Upper lobe of right lung (tissue), 1 donor: ENCODE data around the gene CCDC186. TPM values are rescaled to one million over a fixed set of nuclear protein-coding genes. Genes with fewer than 3 reads are reported as not detected.
A peak's percentile ranks its signal among the peaks of the same experiment; 100 is the strongest.

Experiments
- ATAC-seq: fragments of 200-7000 bp; cut with Tn5 transposase; one replicate; pipeline ENCODE4 v1.9.1; 2020; ENCODE audit warnings: mild to moderate bottlenecking, moderate library complexity
- DNase-seq: peaks from one replicate; pipeline ENCODE4 v3.0.0-alpha.2; 2020
- H3K27ac ChIP-seq: fragments of 200-600 bp; one replicate; pipeline ENCODE4 v1.8.0; 2022
- H3K27me3 ChIP-seq: fragments of 200-600 bp; one replicate; pipeline ENCODE4 v1.8.0; 2022; ENCODE audit warnings: mild to moderate bottlenecking
- H3K36me3 ChIP-seq: fragments of 200-600 bp; one replicate; pipeline ENCODE4 v1.8.0; 2022
- H3K4me1 ChIP-seq: fragments of 200-600 bp; one replicate; pipeline ENCODE4 v1.8.0; 2022
- H3K4me3 ChIP-seq: fragments of 200-600 bp; one replicate; pipeline ENCODE4 v1.8.0; 2022; ENCODE audit warnings: mild to moderate bottlenecking
- H3K9me3 ChIP-seq: fragments of 200-600 bp; one replicate; pipeline ENCODE4 v1.8.0; 2022
- CTCF ChIP-seq: fragments of 200-600 bp; IDR thresholded peaks from one replicate; pipeline ENCODE4 v1.8.0; 2022; ENCODE audit warnings: antibody characterized with exemption
- intact Hi-C: fragments of 100-400 bp; cut with DNase I; formaldehyde crosslinking; loops from one replicate; pipeline ENCODE4 v1.11.0; 2022
- total RNA-seq: library from RNA; stranded (reverse); fragmentation: NEBNext Ultra II Directional; extraction: Animal tissue kit (Norgen Biotek cat#: 25700); gene quantifications from one replicate; pipeline ENCODE4 v1.2.1, GENCODE V29; 2021
- donor health status: DM: no; HTN: yes; CAD: no; lungs with severe emphysema.

The CCDC186 gene
- total RNA-seq, 1 donor from 2014 or later = 33.3 TPM

- no peaks in the 10 kb centered on the region for H3K9me3 ChIP-seq
- H3K4me1 ChIP-seq = no peaks in the 10 kb centered on the region
- H3K27ac ChIP-seq = no peak overlapping the region
- H3K27me3 ChIP-seq = no peaks in the 10 kb centered on the region
- DNase-seq (no peak), ATAC-seq (no peak)
- no peaks in the 10 kb centered on the region for H3K36me3 ChIP-seq
- intact Hi-C loops = no loop called here
- no peak for TF ChIP-seq CTCF
- no peak overlapping the region for H3K4me3 ChIP-seq
Observed at GRCh38 chr10:114195079-114195478, 21.1 kb upstream of the CCDC186 start.

- Histone ChIP-seq H3K27me3 (no peaks in the 10 kb centered on the region), H3K9me3 (no peaks in the 10 kb centered on the region), H3K36me3 (no peaks in the 10 kb centered on the region), H3K27ac (no peak overlapping the region), H3K4me3 (no peak overlapping the region), H3K4me1 (no peaks in the 10 kb centered on the region)
- no peak for TF ChIP-seq CTCF
- intact Hi-C loops = no loop called here
- peak; percentile 34 for ATAC-seq
- no peak for DNase-seq
Observed at GRCh38 chr10:114189700-114190099, 15.7 kb upstream of the CCDC186 start.

GRCh38 chr10:114188900-114189299 is 14.9 kb upstream of the CCDC186 start:
- no peak for TF ChIP-seq CTCF
- H3K4me1 ChIP-seq = no peaks in the 10 kb centered on the region
- H3K27ac ChIP-seq = no peak overlapping the region
- DNase-seq = no peak
- intact Hi-C loops = no loop called here
- H3K9me3 ChIP-seq = no peaks in the 10 kb centered on the region
- H3K36me3 ChIP-seq = no peaks in the 10 kb centered on the region
- no peaks in the 10 kb centered on the region for H3K27me3 ChIP-seq
- no peak for ATAC-seq
- no peak overlapping the region for H3K4me3 ChIP-seq

GRCh38 chr10:114188001-114188400 is 14.0 kb upstream of the CCDC186 start:
- Histone ChIP-seq H3K9me3 (no peaks in the 10 kb centered on the region), H3K27ac (no peak overlapping the region), H3K27me3 (no peaks in the 10 kb centered on the region), H3K4me3 (no peak overlapping the region), H3K36me3 (no peaks in the 10 kb centered on the region), H3K4me1 (no peaks in the 10 kb centered on the region)
- TF ChIP-seq CTCF = no peak
- intact Hi-C loops = no loop called here
- ATAC-seq (no peak), DNase-seq (no peak)

GRCh38 chr10:114184276-114184675 is 10.3 kb upstream of the CCDC186 start:
- intact Hi-C loops = no loop called here
- no peak for ATAC-seq
- no peak for DNase-seq

More at GRCh38 chr10:114184276-114184675, 10.3 kb upstream of the CCDC186 start:
- Histone ChIP-seq H3K4me1 (peaks cover 11% of the 10 kb centered on the region), H3K4me3 (no peak overlapping the region), H3K9me3 (no peaks in the 10 kb centered on the region), H3K27ac (no peak overlapping the region), H3K36me3 (no peaks in the 10 kb centered on the region), H3K27me3 (no peaks in the 10 kb centered on the region)
- no peak for TF ChIP-seq CTCF
